IMR-90 (cell line): ENCODE data around the gene ACSL6. TPM values are rescaled to one million over a fixed set of nuclear protein-coding genes. Genes with fewer than 3 reads are reported as not detected.

ENCODE experiments used
- ATAC-seq: fragments of 200-7000 bp; cut with Tn5 transposase; 2 replicates; pipeline ENCODE4 v1.9.1; 2020; ENCODE audit warnings: low read depth, mild to moderate bottlenecking, moderate library complexity
- BruUV-seq: library from RNA; stranded (reverse); fragments of 400-500 nt; replicated peaks from 2 replicates; lab custom pipeline; 2021; lab: Mats Ljungman, UMichigan
- CTCF ChIA-PET: fragments of 300-600 bp; formaldehyde crosslinking; extraction: SDS; loops from one replicate; lab custom pipeline; 2021; ENCODE audit warnings: antibody characterized with exemption; lab: Yijun Ruan, JAX
- POLR2A ChIA-PET: fragments of 300-600 bp; sonication (Branson Sonifier 250); formaldehyde crosslinking; loops from one replicate; lab custom pipeline; 2022; ENCODE audit warnings: antibody characterized with exemption; ENCODE audit not compliant: unreplicated experiment; lab: Charles Lee
- DNase-seq: peaks from one replicate; pipeline ENCODE4 v3.0.0; 2013
- H2AFZ ChIP-seq: replicated peaks from 2 replicates; pipeline ENCODE3; 2013; ENCODE audit warnings: low read length, mild to moderate bottlenecking; ENCODE audit not compliant: poor library complexity
- H2AK5ac ChIP-seq: 2 replicates; pipeline ENCODE4 v1.6.1; 2013; ENCODE audit warnings: low read depth, low read length, inconsistent platforms
- H2AK9ac ChIP-seq: replicated peaks from 2 replicates; pipeline ENCODE3; 2013; ENCODE audit warnings: mild to moderate bottlenecking, low read depth, low read length, moderate library complexity; ENCODE audit not compliant: poor library complexity
- H2BK120ac ChIP-seq: 2 replicates; pipeline ENCODE4 v1.6.1; 2013; ENCODE audit warnings: low read depth, low read length, inconsistent platforms
- H2BK15ac ChIP-seq: 3 replicates; pipeline ENCODE4 v1.6.1; 2013; ENCODE audit warnings: low read depth, low read length, inconsistent platforms
- H2BK20ac ChIP-seq: 2 replicates; pipeline ENCODE4 v1.6.1; 2013; ENCODE audit warnings: low read depth, mild to moderate bottlenecking, inconsistent platforms, low read length, moderate library complexity
- H2BK5ac ChIP-seq: 2 replicates; pipeline ENCODE4 v1.6.1; 2013; ENCODE audit warnings: mild to moderate bottlenecking, low read depth, low read length, inconsistent platforms; ENCODE audit not compliant: poor library complexity, severe bottlenecking
- H3K14ac ChIP-seq: replicated peaks from 2 replicates; pipeline ENCODE4 v1.6.1; 2013; ENCODE audit warnings: low read depth, low read length, inconsistent platforms
- H3K18ac ChIP-seq: 2 replicates; pipeline ENCODE4 v1.6.1; 2013; ENCODE audit warnings: low read depth, low read length, control low read depth
- H3K23ac ChIP-seq: 2 replicates; pipeline ENCODE4 v1.6.1; 2013; ENCODE audit warnings: low read depth, low read length, inconsistent platforms
- H3K27ac ChIP-seq: 2 replicates; pipeline ENCODE4 v1.5.1; 2013; ENCODE audit warnings: mild to moderate bottlenecking, control low read depth, low read length; ENCODE audit not compliant: insufficient read depth
- H3K27me3 ChIP-seq: 2 replicates; pipeline ENCODE4 v1.6.1; 2013; ENCODE audit warnings: low read length; ENCODE audit not compliant: control insufficient read depth, insufficient read depth
- H3K36me3 ChIP-seq: 2 replicates; pipeline ENCODE4 v1.6.1; 2013; ENCODE audit warnings: low read length, mixed read lengths; ENCODE audit not compliant: control insufficient read depth, insufficient read depth
- H3K4ac ChIP-seq: 2 replicates; pipeline ENCODE4 v1.6.1; 2013; ENCODE audit warnings: low read depth, low read length, inconsistent platforms
- H3K4me1 ChIP-seq: 2 replicates; pipeline ENCODE4 v1.6.1; 2013; ENCODE audit warnings: low read length, mixed read lengths; ENCODE audit not compliant: control insufficient read depth, insufficient read depth
- H3K4me2 ChIP-seq: 2 replicates; pipeline ENCODE4 v1.6.1; 2013; ENCODE audit warnings: low read depth, mild to moderate bottlenecking, control low read depth, low read length, moderate library complexity
- H3K4me3 ChIP-seq: 2 replicates; pipeline ENCODE4 v1.5.1; 2013; ENCODE audit warnings: low read depth, mild to moderate bottlenecking, control low read depth, low read length, moderate library complexity; ENCODE audit not compliant: insufficient read depth
- H3K56ac ChIP-seq: 2 replicates; pipeline ENCODE4 v1.6.1; 2013; ENCODE audit warnings: low read length, inconsistent platforms; ENCODE audit not compliant: insufficient read depth; ENCODE audit errors: extremely low read depth
- H3K79me1 ChIP-seq, 2 experiments: 2 replicates each; pipeline ENCODE4 v1.6.1; 2013; ENCODE audit warnings: low read length in 2 of 2, inconsistent platforms in 1 of 2, low read depth in 1 of 2
- H3K9ac ChIP-seq: 2 replicates; pipeline ENCODE4 v1.6.1; 2013; ENCODE audit warnings: low read depth, low read length, control low read depth
- H3K9me1 ChIP-seq: 2 replicates; pipeline ENCODE4 v1.6.1; 2013; ENCODE audit warnings: low read length, inconsistent platforms; ENCODE audit not compliant: insufficient read depth
- H3K9me3 ChIP-seq: 2 replicates; pipeline ENCODE4 v1.6.1; 2013; ENCODE audit warnings: low read length; ENCODE audit not compliant: control insufficient read depth, insufficient read depth
- H4K20me1 ChIP-seq: 2 replicates; pipeline ENCODE4 v1.6.1; 2013; ENCODE audit warnings: low read length, inconsistent platforms; ENCODE audit not compliant: insufficient read depth
- H4K5ac ChIP-seq: 2 replicates; pipeline ENCODE4 v1.6.1; 2013; ENCODE audit warnings: mild to moderate bottlenecking, low read depth, low read length, control low read depth
- H4K8ac ChIP-seq, 2 experiments: 2 replicates each; pipeline ENCODE4 v1.6.1; 2013; ENCODE audit warnings: low read depth in 2 of 2, low read length in 2 of 2, control low read depth in 1 of 2, inconsistent platforms in 1 of 2
- H4K91ac ChIP-seq: 2 replicates; pipeline ENCODE4 v1.6.1; 2013; ENCODE audit warnings: low read depth, low read length, inconsistent platforms; ENCODE audit not compliant: insufficient read depth
- BHLHE40 ChIP-seq: fragments of 150-350 bp; IDR thresholded peaks from 2 replicates; pipeline ENCODE4 v1.6.1; 2016; ENCODE audit warnings: mild to moderate bottlenecking, low read depth, low read length
- CEBPB ChIP-seq: IDR thresholded peaks from 2 replicates; pipeline ENCODE4 v1.6.1; 2012; ENCODE audit warnings: low read depth, low read length, improper control_type of control experiment
- CHD1 ChIP-seq: IDR thresholded peaks from 2 replicates; pipeline ENCODE4 v1.6.1; 2012; ENCODE audit warnings: low read depth, low read length, improper control_type of control experiment
- CTCF ChIP-seq: conservative IDR thresholded peaks from 2 replicates; pipeline ENCODE4 v1.5.1; 2012; ENCODE audit warnings: mild to moderate bottlenecking, low read depth, low read length, improper control_type of control experiment
- ELK1 ChIP-seq: fragments of 150-350 bp; IDR thresholded peaks from 2 replicates; pipeline ENCODE4 v1.6.1; 2016; ENCODE audit warnings: low read depth, mild to moderate bottlenecking, low read length, moderate library complexity, borderline replicate concordance
- FOS ChIP-seq: fragments of 150-350 bp; IDR thresholded peaks from 2 replicates; pipeline ENCODE4 v1.6.1; 2016; ENCODE audit warnings: low read depth, low read length
- MAFK ChIP-seq: IDR thresholded peaks from 2 replicates; pipeline ENCODE4 v1.6.1; 2012; ENCODE audit warnings: low read depth, low read length, improper control_type of control experiment
- MAZ ChIP-seq: IDR thresholded peaks from 2 replicates; pipeline ENCODE4 v1.6.1; 2012; ENCODE audit warnings: low read depth, mild to moderate bottlenecking, low read length, improper control_type of control experiment, moderate library complexity, borderline replicate concordance
- MXI1 ChIP-seq: IDR thresholded peaks from 2 replicates; pipeline ENCODE4 v1.6.1; 2012; ENCODE audit warnings: low read depth, mild to moderate bottlenecking, low read length, moderate library complexity, borderline replicate concordance
- NFE2L2 ChIP-seq: fragments of 150-350 bp; IDR thresholded peaks from 2 replicates; pipeline ENCODE4 v1.6.1; 2016; ENCODE audit warnings: low read depth, mild to moderate bottlenecking, low read length
- POLR2A ChIP-seq: IDR thresholded peaks from 2 replicates; pipeline ENCODE4 v1.6.1; 2012; ENCODE audit warnings: mild to moderate bottlenecking, low read depth, low read length
- RAD21 ChIP-seq: IDR thresholded peaks from 2 replicates; pipeline ENCODE4 v1.6.1; 2012; ENCODE audit warnings: low read length, improper control_type of control experiment
- RCOR1 ChIP-seq: IDR thresholded peaks from 2 replicates; pipeline ENCODE4 v1.6.1; 2012; ENCODE audit warnings: mild to moderate bottlenecking, low read length, improper control_type of control experiment; ENCODE audit not compliant: insufficient replicate concordance
- RFX5 ChIP-seq: IDR thresholded peaks from 2 replicates; pipeline ENCODE4 v1.8.0; 2012; ENCODE audit warnings: low read depth, mild to moderate bottlenecking, low read length, moderate library complexity
- SMC3 ChIP-seq: fragments of 150-350 bp; IDR thresholded peaks from 2 replicates; pipeline ENCODE4 v1.6.1; 2016; ENCODE audit warnings: low read depth, mild to moderate bottlenecking, antibody characterized with exemption, low read length, moderate library complexity
- USF2 ChIP-seq: fragments of 150-350 bp; IDR thresholded peaks from 2 replicates; pipeline ENCODE4 v1.6.1; 2017; ENCODE audit warnings: mild to moderate bottlenecking, antibody characterized with exemption, low read length, low read depth
- WGBS, 2 experiments: methylation state at CpG; one replicate each; pipeline versions ENCODE4 v1.1.5 to v1.1.7; 2013; ENCODE audit warnings: missing lambda C conversion rate in 2 of 2; ENCODE audit not compliant: insufficient read length in 1 of 2; ENCODE audit errors: extremely low coverage in 2 of 2; 5-methylcytosine and 5-hydroxymethylcytosine counted together
- dilution Hi-C: fragments of 300-500 bp; cut with HindIII; formaldehyde crosslinking; loops from one replicate; pipeline ENCODE4 v1.14.3; 2018; ENCODE audit warnings: low sequenced_read_pairs; ENCODE audit not compliant: unreplicated experiment
- in situ Hi-C: fragments of 300-500 bp; cut with MboI; formaldehyde crosslinking; loops from 3 replicates; pipeline ENCODE4 v1.14.3; 2019; ENCODE audit warnings: low sequenced_read_pairs, inconsistent platforms, mixed read lengths
- intact Hi-C: fragments of 100-400 bp; cut with micrococcal nuclease; formaldehyde crosslinking; loops from 2 replicates; pipeline ENCODE4 v1.10.0; 2022
- polyA plus RNA-seq, 3 experiments: library from polyadenylated mRNA; depleted of rRNA; stranded (reverse); fragments of >200 nt; gene quantifications; 2 replicates each; pipeline ENCODE4 v1.2.3, GENCODE V29; 2012; ENCODE audit warnings: low replicate concordance in 1 of 3
- total RNA-seq: library from RNA; depleted of rRNA; stranded (reverse); fragments of >200 nt; gene quantifications from 2 replicates; pipeline ENCODE4 v1.2.3, GENCODE V29; 2012

ACSL6 gene
- total and polyA plus RNA-seq, 2 of the 4 experiments (the other 2 are of a cell fraction) = not detected

GRCh38 chr5:131987251-131987650, 24.2 kb downstream of the ACSL6 start:
- ChIA-PET CTCF (no interaction called here), POLR2A (no interaction called here)
- Histone ChIP-seq H3K79me1 (no peaks in the 10 kb centered on the region), H3K9me3 (no peaks in the 10 kb centered on the region), H3K9me1 (no peaks in the 10 kb centered on the region), H2AK5ac (no peak overlapping the region), H2BK5ac (no peak overlapping the region), H2BK20ac (no peak overlapping the region), H2AK9ac (no peak overlapping the region), H3K27me3 (peaks cover 23% of the 10 kb centered on the region), H3K9ac (no peak overlapping the region), H4K20me1 (no peaks in the 10 kb centered on the region), H3K56ac (no peak overlapping the region), H4K91ac (no peak overlapping the region), H4K5ac (no peak overlapping the region), H3K23ac (no peak overlapping the region), H3K4ac (no peak overlapping the region), H3K14ac (no peak overlapping the region), H3K27ac (no peak overlapping the region), H4K8ac (no peak overlapping the region), H3K36me3 (no peaks in the 10 kb centered on the region), H3K4me1 (no peaks in the 10 kb centered on the region), H3K4me3 (no peak overlapping the region), H2AFZ (no peak overlapping the region), H2BK15ac (no peak overlapping the region), H3K4me2 (no peak overlapping the region), H2BK120ac (no peak overlapping the region), H3K18ac (no peak overlapping the region)
- BruUV-seq = no TSS peak
- no peak for TF ChIP-seq RFX5
- TF ChIP-seq MAZ = no peak
- no peak for TF ChIP-seq CTCF
- no peak for TF ChIP-seq CEBPB
- TF ChIP-seq MXI1 = no peak
- TF ChIP-seq CHD1 = no peak
- TF ChIP-seq BHLHE40 = no peak
- TF ChIP-seq ELK1 = no peak
- TF ChIP-seq NFE2L2 = no peak
- TF ChIP-seq POLR2A = no peak
- TF ChIP-seq USF2 = no peak
- no peak for TF ChIP-seq MAFK
- TF ChIP-seq RAD21 = no peak
- no peak for TF ChIP-seq RCOR1
- no peak for TF ChIP-seq FOS
- TF ChIP-seq SMC3 = no peak
- intact Hi-C loops (no loop called here), in situ Hi-C loops (no loop called here), dilution Hi-C loops (no loop called here)
- WGBS, 2 experiments = 33% methylated on average over 3 of the region's 3 CpGs; no CpG with 5 or more reads in 1 of the 2 experiments
- DNase-seq (no peak), ATAC-seq (no peak)
